ENCODE measurements around the gene PCP4.

DNA sequence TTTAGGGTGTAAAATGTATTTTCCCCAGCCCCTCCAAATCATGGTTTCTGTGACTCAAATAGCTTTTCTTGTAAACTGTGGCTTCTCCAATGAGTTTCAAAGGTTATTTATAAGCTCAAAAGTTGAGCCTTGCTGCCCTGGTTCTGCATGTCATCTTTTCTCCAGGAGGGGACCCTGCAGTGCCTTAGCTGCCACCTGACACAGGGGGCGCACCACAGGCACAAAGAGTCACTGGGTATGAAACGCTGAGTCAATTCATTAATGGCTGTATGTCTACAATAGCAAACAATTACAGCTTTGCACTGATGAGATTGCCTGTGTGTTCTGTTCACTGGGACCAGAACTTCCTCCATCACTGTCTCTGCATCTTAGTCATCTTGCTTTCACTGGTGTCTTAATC, 100.8 kb downstream of the PCP4 start:
- TF ChIP-seq TAF1 (IDR thresholded peaks at IDR 0.05; ENCODE audit: borderline replicate concordance, low read depth, low read length) (no peak), POLR2A (IDR thresholded peaks at IDR 0.05; ENCODE audit: low read depth, low read length) (no peak)

All from GM12892 (cell line).